ENCODE data around the gene FIG4. TPM values are rescaled to one million over a fixed set of nuclear protein-coding genes. Genes with fewer than 3 reads are reported as not detected.

The FIG4 gene
- total and polyA plus RNA-seq, 2 of the 13 experiments (the other 11 are each of a cell fraction or from before 2014, with no cell fraction given), result 5.5 to 7.9 TPM

GRCh38 chr6:109690737-109691621 is at the start of gene FIG4, which contains the start of gene AK9 (continued):
- no peak for TF ChIP-seq AHDC1 (CRISPR knock-in tag; IDR thresholded peaks at IDR 0.05; ENCODE audit: borderline replicate concordance)
- TF ChIP-seq ZNF562 (CRISPR knock-in tag; IDR thresholded peaks at IDR 0.05; ENCODE audit: borderline replicate concordance), result no peak
- TF ChIP-seq ZNF703 (CRISPR knock-in tag; IDR thresholded peaks at IDR 0.05; ENCODE audit: borderline replicate concordance), result no peak; the same call in 1 of the 2 replicates
- TF ChIP-seq ZSCAN25 (CRISPR knock-in tag; IDR thresholded peaks at IDR 0.05), result peak; percentile 49; the same call in 1 of the 2 replicates
- peak; percentile 64; the same call in 1 of the 2 replicates for TF ChIP-seq ZHX2 (IDR thresholded peaks at IDR 0.05; ENCODE audit: low read depth)
- TF ChIP-seq ZHX2 (CRISPR knock-in tag; IDR thresholded peaks at IDR 0.05; ENCODE audit: borderline replicate concordance), result no peak
- peak; percentile 32; the same call in 1 of the 2 replicates for TF ChIP-seq ZNF350 (CRISPR knock-in tag; IDR thresholded peaks at IDR 0.05; ENCODE audit: borderline replicate concordance, low read depth)
- TF ChIP-seq ZNF883 (CRISPR knock-in tag; IDR thresholded peaks at IDR 0.05; ENCODE audit: not compliant biosample characterization), result peak; percentile 54
- peak; percentile 57 to 67 for TF ChIP-seq POLR2A (IDR thresholded peaks at IDR 0.05; ENCODE audit: insufficient read depth in 1 of 2, low read depth in 2 of 2, low read length in 2 of 2)
- peak; percentile 81 for TF ChIP-seq KMT2B (CRISPR knock-in tag; IDR thresholded peaks at IDR 0.05)
- TF ChIP-seq MAZ (IDR thresholded peaks at IDR 0.05; ENCODE audit: borderline replicate concordance, low read depth, low read length), result peak; percentile 57; the same call in 1 of the 2 replicates
- peak; percentile 57; the same call in 1 of the 2 replicates for TF ChIP-seq MAZ (CRISPR knock-in tag; IDR thresholded peaks at IDR 0.05; ENCODE audit: low read depth)
- no peak for TF ChIP-seq MTF2 (CRISPR knock-in tag; IDR thresholded peaks at IDR 0.05; ENCODE audit: borderline replicate concordance)
- 0 out of 2 replicates have a peak, but pooled peaks have one; percentile 0 for TF ChIP-seq SP140L (CRISPR knock-in tag; IDR thresholded peaks at IDR 0.05; ENCODE audit: borderline replicate concordance)

Measured in HepG2 (cell line).